Measurements from ENCODE around the gene TBC1D3B. TPM values are rescaled to one million over a fixed set of nuclear protein-coding genes. Genes with fewer than 3 reads are reported as not detected.
"Not testable (repeated sequence)": the region's sequence is repeated elsewhere in the genome, so short reads cannot be mapped to it uniquely, and the experiment has no call there.

Gene TBC1D3B
- polyA plus RNA-seq, 4 donors = 1.8 to 6.5 (median 4.5) TPM

- WGBS, 3 donors = 84 to 91% (median 86%) methylated on average over 3 of the region's 3 CpGs
- Histone ChIP-seq H3K9me3 (ENCODE audit: control insufficient read depth in 2 of 2, insufficient read depth in 1 of 2, low read depth in 1 of 2, low read length in 1 of 2) (no peaks in the 10 kb centered on the region), H3K36me3 (ENCODE audit: control insufficient read depth in 3 of 3, insufficient read depth in 2 of 3, low read depth in 1 of 3, low read length in 3 of 3) (no peaks in the 10 kb centered on the region), H3K4me3 (ENCODE audit: low read depth in 1 of 3, low read length in 3 of 3) (no peak overlapping the region), H3K27me3 (ENCODE audit: control insufficient read depth in 3 of 3, insufficient read depth in 3 of 3, low read length in 3 of 3) (no peaks in the 10 kb centered on the region), H3K4me1 (ENCODE audit: control insufficient read depth in 3 of 3, insufficient read depth in 2 of 3, low read depth in 1 of 3, low read length in 2 of 3) (no peaks in the 10 kb centered on the region), H3K27ac (ENCODE audit: low read depth in 1 of 3, low read length in 2 of 3) (no peak overlapping the region)
- no peak for DNase-seq
- no peak for FAIRE-seq
These were observed 36.5 kb upstream of the TBC1D3B start for GRCh38 chr17:36212966-36213365.

- WGBS, 3 donors = 44 to 77% (median 59%) methylated on average over 3 to 4 of the region's 4 CpGs
- no peak for DNase-seq
- no peaks in the 10 kb centered on the region for H3K27me3 ChIP-seq (ENCODE audit: control insufficient read depth in 3 of 3, insufficient read depth in 3 of 3, low read length in 3 of 3)
- H3K36me3 ChIP-seq (ENCODE audit: control insufficient read depth in 3 of 3, insufficient read depth in 2 of 3, low read depth in 1 of 3, low read length in 3 of 3) = no peaks in the 10 kb centered on the region
- H3K27ac ChIP-seq (ENCODE audit: low read depth in 1 of 3, low read length in 2 of 3) = no peak overlapping the region
- no peaks in the 10 kb centered on the region for H3K9me3 ChIP-seq (ENCODE audit: control insufficient read depth in 2 of 2, insufficient read depth in 1 of 2, low read depth in 1 of 2, low read length in 1 of 2)
- H3K4me3 ChIP-seq (ENCODE audit: low read depth in 1 of 3, low read length in 3 of 3) = no peak overlapping the region
- FAIRE-seq = no peak
- no peaks in the 10 kb centered on the region for H3K4me1 ChIP-seq (ENCODE audit: control insufficient read depth in 3 of 3, insufficient read depth in 2 of 3, low read depth in 1 of 3, low read length in 2 of 3)
These were observed 35.8 kb upstream of the TBC1D3B start for GRCh38 chr17:36212272-36212605.

- H3K27ac ChIP-seq (ENCODE audit: low read depth in 1 of 3, low read length in 2 of 3); H3K4me1 ChIP-seq (ENCODE audit: control insufficient read depth in 3 of 3, insufficient read depth in 2 of 3, low read depth in 1 of 3, low read length in 2 of 3); H3K9me3 ChIP-seq (ENCODE audit: control insufficient read depth in 2 of 2, insufficient read depth in 1 of 2, low read depth in 1 of 2, low read length in 1 of 2); FAIRE-seq; H3K36me3 ChIP-seq (ENCODE audit: control insufficient read depth in 3 of 3, insufficient read depth in 2 of 3, low read depth in 1 of 3, low read length in 3 of 3); DNase-seq; H3K27me3 ChIP-seq (ENCODE audit: control insufficient read depth in 3 of 3, insufficient read depth in 3 of 3, low read length in 3 of 3); H3K4me3 ChIP-seq (ENCODE audit: low read depth in 1 of 3, low read length in 3 of 3): not testable (repeated sequence)
- 43 to 54% (median 44%) methylated on average over 5 to 7 of the region's 10 CpGs for WGBS, 3 donors
These were observed 35.2 kb upstream of the TBC1D3B start for GRCh38 chr17:36211484-36212271.

- H3K4me1 ChIP-seq (ENCODE audit: control insufficient read depth in 3 of 3, insufficient read depth in 2 of 3, low read depth in 1 of 3, low read length in 2 of 3); H3K9me3 ChIP-seq (ENCODE audit: control insufficient read depth in 2 of 2, insufficient read depth in 1 of 2, low read depth in 1 of 2, low read length in 1 of 2); FAIRE-seq; H3K27me3 ChIP-seq (ENCODE audit: control insufficient read depth in 3 of 3, insufficient read depth in 3 of 3, low read length in 3 of 3); DNase-seq; H3K36me3 ChIP-seq (ENCODE audit: control insufficient read depth in 3 of 3, insufficient read depth in 2 of 3, low read depth in 1 of 3, low read length in 3 of 3); H3K4me3 ChIP-seq (ENCODE audit: low read depth in 1 of 3, low read length in 3 of 3): not testable (repeated sequence)
- peak within 1 kb of the TSS in 1 of 3 donors; percentile 38 for H3K27ac ChIP-seq (ENCODE audit: low read depth in 1 of 3, low read length in 2 of 3)
- WGBS, 3 donors = 70 to 77% (median 73%) methylated on average over 5 to 7 of the region's 7 CpGs
These were observed 34.2 kb upstream of the TBC1D3B start, which contains the start of gene CCL4L2 for GRCh38 chr17:36210439-36211211. CCL4L2 (plus strand) TSS chr17:36211063.

- DNase-seq (no peak), FAIRE-seq (no peak)
- Histone ChIP-seq H3K27me3 (ENCODE audit: control insufficient read depth in 3 of 3, insufficient read depth in 3 of 3, low read length in 3 of 3) (no peaks in the 10 kb centered on the region), H3K9me3 (ENCODE audit: control insufficient read depth in 2 of 2, insufficient read depth in 1 of 2, low read depth in 1 of 2, low read length in 1 of 2) (no peaks in the 10 kb centered on the region), H3K4me3 (ENCODE audit: low read depth in 1 of 3, low read length in 3 of 3) (no peak overlapping the region), H3K4me1 (ENCODE audit: control insufficient read depth in 3 of 3, insufficient read depth in 2 of 3, low read depth in 1 of 3, low read length in 2 of 3) (no peaks in the 10 kb centered on the region), H3K36me3 (ENCODE audit: control insufficient read depth in 3 of 3, insufficient read depth in 2 of 3, low read depth in 1 of 3, low read length in 3 of 3) (no peaks in the 10 kb centered on the region), H3K27ac (ENCODE audit: low read depth in 1 of 3, low read length in 2 of 3) (no peak overlapping the region)
These were observed 33.1 kb upstream of the TBC1D3B start for GRCh38 chr17:36209575-36209974.

- not testable (repeated sequence) for H3K4me1 ChIP-seq (ENCODE audit: control insufficient read depth in 3 of 3, insufficient read depth in 2 of 3, low read depth in 1 of 3, low read length in 2 of 3); H3K9me3 ChIP-seq (ENCODE audit: control insufficient read depth in 2 of 2, insufficient read depth in 1 of 2, low read depth in 1 of 2, low read length in 1 of 2); H3K27ac ChIP-seq (ENCODE audit: low read depth in 1 of 3, low read length in 2 of 3); FAIRE-seq; DNase-seq; H3K36me3 ChIP-seq (ENCODE audit: control insufficient read depth in 3 of 3, insufficient read depth in 2 of 3, low read depth in 1 of 3, low read length in 3 of 3); H3K27me3 ChIP-seq (ENCODE audit: control insufficient read depth in 3 of 3, insufficient read depth in 3 of 3, low read length in 3 of 3); H3K4me3 ChIP-seq (ENCODE audit: low read depth in 1 of 3, low read length in 3 of 3)
- 69 to 76% (median 74%) methylated on average over 6 of the region's 6 CpGs for WGBS, 3 donors
These were observed 30.9 kb upstream of the TBC1D3B start for GRCh38 chr17:36207383-36207782.

- DNase-seq; FAIRE-seq; H3K4me3 ChIP-seq (ENCODE audit: low read depth in 1 of 3, low read length in 3 of 3); H3K9me3 ChIP-seq (ENCODE audit: control insufficient read depth in 2 of 2, insufficient read depth in 1 of 2, low read depth in 1 of 2, low read length in 1 of 2); H3K4me1 ChIP-seq (ENCODE audit: control insufficient read depth in 3 of 3, insufficient read depth in 2 of 3, low read depth in 1 of 3, low read length in 2 of 3); H3K27me3 ChIP-seq (ENCODE audit: control insufficient read depth in 3 of 3, insufficient read depth in 3 of 3, low read length in 3 of 3); H3K27ac ChIP-seq (ENCODE audit: low read depth in 1 of 3, low read length in 2 of 3); H3K36me3 ChIP-seq (ENCODE audit: control insufficient read depth in 3 of 3, insufficient read depth in 2 of 3, low read depth in 1 of 3, low read length in 3 of 3): not testable (repeated sequence)
- 18 to 37% (median 21%) methylated on average over 1 of the region's 1 CpG for WGBS, 3 donors
These were observed 30.0 kb upstream of the TBC1D3B start for GRCh38 chr17:36206486-36206821.

- WGBS, 3 donors = 62 to 68% (median 63%) methylated on average over 4 of the region's 4 CpGs
- Histone ChIP-seq H3K4me3 (ENCODE audit: low read depth in 1 of 3, low read length in 3 of 3) (no peak overlapping the region), H3K9me3 (ENCODE audit: control insufficient read depth in 2 of 2, insufficient read depth in 1 of 2, low read depth in 1 of 2, low read length in 1 of 2) (no peaks in the 10 kb centered on the region), H3K36me3 (ENCODE audit: control insufficient read depth in 3 of 3, insufficient read depth in 2 of 3, low read depth in 1 of 3, low read length in 3 of 3) (no peaks in the 10 kb centered on the region), H3K4me1 (ENCODE audit: control insufficient read depth in 3 of 3, insufficient read depth in 2 of 3, low read depth in 1 of 3, low read length in 2 of 3) (no peaks in the 10 kb centered on the region), H3K27ac (ENCODE audit: low read depth in 1 of 3, low read length in 2 of 3) (no peak overlapping the region), H3K27me3 (ENCODE audit: control insufficient read depth in 3 of 3, insufficient read depth in 3 of 3, low read length in 3 of 3) (no peaks in the 10 kb centered on the region)
- no peak for FAIRE-seq
- no peak for DNase-seq
These were observed 29.4 kb upstream of the TBC1D3B start for GRCh38 chr17:36205637-36206485.

Data from small intestine (tissue), 7 donors.